ENCODE measurements around the gene MFRP. TPM values are rescaled to one million over a fixed set of nuclear protein-coding genes. Genes with fewer than 3 reads are reported as not detected.

The MFRP gene
- total and polyA plus RNA-seq, 9 of the 15 experiments (the other 6 are each of a cell fraction or from before 2014, with no cell fraction given): not detected

- H3K4me2 ChIP-seq (ENCODE audit: insufficient read depth, low read length): no peak overlapping the region
- POLR2A ChIA-PET: interaction anchor here (1.1 kb wide), 1 partner anchor 9 kb away, joined by 4 read pairs; no protein-coding TSS in a partner anchor
- peak in 1 of 2 experiments; percentile 27; a peak in 2 of 4 replicates for TF ChIP-seq RAD21 (CRISPR knock-in tag; conservative IDR thresholded peaks at IDR 0.05 in 1 of 2, IDR thresholded peaks at IDR 0.05 in 1 of 2)
- TF ChIP-seq HSF4 (CRISPR knock-in tag; IDR thresholded peaks at IDR 0.05; ENCODE audit: borderline replicate concordance): no peak
- TF ChIP-seq MEIS2 (IDR thresholded peaks at IDR 0.05; ENCODE audit: partially characterized antibody): peak; percentile 41
- no peak for TF ChIP-seq FOXP1 (CRISPR knock-in tag; IDR thresholded peaks at IDR 0.05)
- no peak for TF ChIP-seq CCNT2 (IDR thresholded peaks at IDR 0.05; ENCODE audit: borderline replicate concordance, extremely low read depth, insufficient read length, low read depth, low read length)
- no peak for TF ChIP-seq RNF2 (IDR thresholded peaks at IDR 0.05)
- no peak for TF ChIP-seq THRB (CRISPR knock-in tag; conservative IDR thresholded peaks at IDR 0.05)
- no peak for TF ChIP-seq PBX2 (CRISPR knock-in tag; IDR thresholded peaks at IDR 0.05; ENCODE audit: low read depth)
- TF ChIP-seq PBX2 (tag; conservative IDR thresholded peaks at IDR 0.05; ENCODE audit: low read depth): peak; percentile 70
- no peak for TF ChIP-seq ZNF175 (CRISPR knock-in tag; IDR thresholded peaks at IDR 0.05; ENCODE audit: low read depth)
These were observed 37.8 kb upstream of the MFRP start for GRCh38 chr11:119384332-119384731.

More at GRCh38 chr11:119384332-119384731, 37.8 kb upstream of the MFRP start:
- no peaks in the 10 kb centered on the region; the same call in 1 of the 2 replicates for H3K9me3 ChIP-seq (replicated peaks; ENCODE audit: control insufficient read depth, insufficient read depth, low read depth, low read length)
- CTCF ChIA-PET (ENCODE audit: low intra/inter-chr PET ratio): interaction anchor here (1.3 kb wide), 1 partner anchor 91 kb away, joined by 4 read pairs; no protein-coding TSS in a partner anchor
- peaks cover 14 to 22% of the 10 kb centered on the region in 2 experiments for H3K4me1 ChIP-seq (replicated peaks in 1 of 2; ENCODE audit: control insufficient read depth in 2 of 2, insufficient read depth in 2 of 2, low read length in 2 of 2)
- no TSS peak for BruUV-seq (replicated peaks)
- no peak overlapping the region for H3K4me3 ChIP-seq
- DNase-seq (ENCODE audit: extremely low read depth in 1 of 4, low spot score in 3 of 4): peak in 1 of 4 experiments; percentile 3
- H3K27ac ChIP-seq (ENCODE audit: extremely low read depth, low read depth, low read length): no peak overlapping the region
- FAIRE-seq: no peak
- H3K9ac ChIP-seq (ENCODE audit: insufficient read depth in 1 of 2, low read depth in 2 of 2, low read length in 2 of 2): no peak overlapping the region
- no peaks in the 10 kb centered on the region for H3K36me3 ChIP-seq (ENCODE audit: control insufficient read depth, insufficient read depth, low read length)
- peaks cover 14% of the 10 kb centered on the region for H3K79me2 ChIP-seq (ENCODE audit: control insufficient read depth, insufficient read depth, low read length)
- intact Hi-C loops (cut with micrococcal nuclease) (no loop called here), in situ Hi-C loops (cut with MboI) (no loop called here)
- 58% methylated on average over 2 of the region's 2 CpGs for WGBS (ENCODE audit: insufficient coverage, low coverage, missing lambda C conversion rate)
- H3K27me3 ChIP-seq (ENCODE audit: control insufficient read depth in 2 of 2, insufficient read depth in 2 of 2, low read length in 2 of 2): no peaks in the 10 kb centered on the region
- no peak for ATAC-seq
- no peak overlapping the region for H2AFZ ChIP-seq (ENCODE audit: low read depth, low read length)
- H4K20me1 ChIP-seq (replicated peaks; ENCODE audit: control insufficient read depth, insufficient read depth, low read length): no peaks in the 10 kb centered on the region
- no peaks in the 10 kb centered on the region for H3K9me1 ChIP-seq (ENCODE audit: control insufficient read depth, insufficient read depth, low read length)

Data from K562 (cell line).